AG04450 (cell line): Measurements from ENCODE around the gene GALNT2. TPM values are rescaled to one million over a fixed set of nuclear protein-coding genes. Genes with fewer than 3 reads are reported as not detected.

Source experiments
- CTCF ChIA-PET: fragments of 300-600, 350-600 bp; formaldehyde crosslinking; extraction: SDS; loops from one replicate; lab custom pipeline; 2022; ENCODE audit warnings: antibody characterized with exemption, inconsistent platforms; lab: Charles Lee
- POLR2A ChIA-PET: fragments of 350-600 bp; formaldehyde crosslinking; extraction: SDS; loops from one replicate; lab custom pipeline; 2021; ENCODE audit warnings: antibody characterized with exemption, inconsistent platforms; lab: Yijun Ruan, JAX
- DNase-seq: peaks from one replicate; pipeline ENCODE4 v3.0.0-alpha.2; 2011; ENCODE audit warnings: low read depth, low spot score
- H3K27ac ChIP-seq: one replicate; pipeline ENCODE4 v1.5.1; 2012; ENCODE audit warnings: low read depth, low read length, control low read depth
- H3K27me3 ChIP-seq: one replicate; pipeline ENCODE4 v1.6.0; 2012; ENCODE audit warnings: low read length; ENCODE audit not compliant: control insufficient read depth, insufficient read depth
- H3K4me3 ChIP-seq: 2 replicates; pipeline ENCODE4 v1.5.1; 2011; ENCODE audit warnings: mild to moderate bottlenecking, low read depth, low read length, control low read depth
- H3K9me3 ChIP-seq: 2 replicates; pipeline ENCODE4 v1.5.1; 2012; ENCODE audit warnings: low read length; ENCODE audit not compliant: control insufficient read depth, insufficient read depth
- CTCF ChIP-seq: IDR thresholded peaks from 2 replicates; pipeline ENCODE4 v1.5.1; 2011; ENCODE audit warnings: low read depth, low read length, control low read depth, inconsistent platforms
- polyA plus RNA-seq: library from polyadenylated mRNA; depleted of rRNA; stranded (reverse); fragments of >200 nt; gene quantifications from 2 replicates; pipeline ENCODE4 v1.2.3, GENCODE V29; 2011

Gene GALNT2
- polyA plus RNA-seq, 1 experiment: 121 TPM

DNA sequence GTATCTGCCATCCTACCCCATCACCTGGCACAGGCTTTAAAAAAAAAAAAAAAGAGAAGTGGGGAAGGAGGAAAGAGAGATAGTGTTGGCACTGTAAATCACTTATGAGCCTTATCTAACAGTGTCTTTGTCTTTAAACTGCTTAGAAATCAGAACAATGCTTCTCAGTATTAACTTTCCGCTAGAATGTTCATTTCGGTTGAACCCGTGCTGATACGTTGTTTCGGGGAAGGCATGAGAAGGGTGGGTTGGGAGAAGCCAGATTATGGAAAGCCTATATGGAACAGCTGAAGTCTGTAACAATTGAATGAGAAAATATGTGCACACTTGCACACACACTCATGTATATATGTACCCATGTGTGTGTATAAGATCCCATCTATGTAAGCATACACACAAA is 170.8 kb downstream of the GALNT2 start:
- no peak for TF ChIP-seq CTCF
- no peak for DNase-seq
- H3K4me3 ChIP-seq: no peak overlapping the region
- ChIA-PET CTCF (interaction anchor here (1.1 kb wide), 1 partner anchor 576 kb away, joined by 4 read pairs; no protein-coding TSS in a partner anchor), POLR2A (interaction anchor here (0.5 kb wide), 1 partner anchor 607 kb away, joined by 3 read pairs; no protein-coding TSS in a partner anchor)
- H3K27me3 ChIP-seq: no peaks in the 10 kb centered on the region
- H3K9me3 ChIP-seq: peaks cover 8% of the 10 kb centered on the region
- no peak overlapping the region for H3K27ac ChIP-seq

- POLR2A ChIA-PET: no interaction called here
- Histone ChIP-seq H3K4me3 (no peak overlapping the region), H3K27me3 (no peaks in the 10 kb centered on the region), H3K9me3 (peaks cover 8% of the 10 kb centered on the region), H3K27ac (no peak overlapping the region)
- CTCF ChIA-PET: no interaction called here
- no peak for TF ChIP-seq CTCF
- DNase-seq: no peak
Observed at GRCh38 chr1:230240446-230241086, 173.5 kb downstream of the GALNT2 start.

GRCh38 chr1:230242326-230242725 is 175.3 kb downstream of the GALNT2 start:
- Histone ChIP-seq H3K27me3 (no peaks in the 10 kb centered on the region), H3K9me3 (peaks cover 8% of the 10 kb centered on the region), H3K4me3 (no peak overlapping the region), H3K27ac (no peak overlapping the region)
- POLR2A ChIA-PET: no interaction called here
- DNase-seq: no peak
- TF ChIP-seq CTCF: no peak
- CTCF ChIA-PET: no interaction called here

- POLR2A ChIA-PET: no interaction called here
- no peaks in the 10 kb centered on the region for H3K27me3 ChIP-seq
- H3K27ac ChIP-seq: no peak overlapping the region
- peaks cover 8% of the 10 kb centered on the region for H3K9me3 ChIP-seq
- TF ChIP-seq CTCF: no peak
- DNase-seq: no peak
- no peak overlapping the region for H3K4me3 ChIP-seq
- CTCF ChIA-PET: interaction anchor here (1.6 kb wide), 1 partner anchor 16 kb away, joined by 3 read pairs; no protein-coding TSS in a partner anchor
Observed at GRCh38 chr1:230243146-230243545, 176.1 kb downstream of the GALNT2 start.

- Histone ChIP-seq H3K4me3 (no peak overlapping the region), H3K27me3 (no peaks in the 10 kb centered on the region), H3K27ac (peak overlapping the region; percentile 21), H3K9me3 (peaks cover 8% of the 10 kb centered on the region)
- ChIA-PET CTCF (interaction anchor here (1.0 to 1.6 kb wide), 3 partner anchors 12 to 394 kb away, joined by 3 read pairs; no protein-coding TSS in a partner anchor), POLR2A (no interaction called here)
- TF ChIP-seq CTCF: no peak
- no peak for DNase-seq
Observed at GRCh38 chr1:230243583-230244353, 176.7 kb downstream of the GALNT2 start.
